Measurements from ENCODE around the gene SLC30A2. TPM values are rescaled to one million over a fixed set of nuclear protein-coding genes. Genes with fewer than 3 reads are reported as not detected.

The SLC30A2 gene
- total and polyA plus RNA-seq, 2 experiments from 2014 or later = 0.07 TPM; not detected in 1

- Histone ChIP-seq H2AFZ (no peak overlapping the region), H3F3A (replicated peaks; ENCODE audit: low read depth) (0 out of 2 replicates have a peak, but pooled peaks cover 5% of the 10 kb centered on the region), H3K9me2 (ENCODE audit: insufficient read depth) (no peaks in the 10 kb centered on the region), H3K79me2 (replicated peaks; ENCODE audit: insufficient read depth) (no peaks in the 10 kb centered on the region), H4K20me1 (replicated peaks; ENCODE audit: insufficient read depth) (no peaks in the 10 kb centered on the region), H3K36me3 (ENCODE audit: insufficient read depth) (no peaks in the 10 kb centered on the region), H3K4me3 (no peak overlapping the region), H3K27ac (ENCODE audit: low read depth) (no peak overlapping the region), H3K4me1 (ENCODE audit: insufficient read depth) (peaks cover 13% of the 10 kb centered on the region), H3K4me2 (no peak overlapping the region), H3K27me3 (ENCODE audit: insufficient read depth) (no peaks in the 10 kb centered on the region)
- Mint-ChIP-seq H3K9me3 (no peaks in the 10 kb centered on the region), H3K27me3 (ENCODE audit: insufficient read depth, low read depth, poor library complexity) (peaks cover 11% of the 10 kb centered on the region), H3K4me1 (peaks cover 28% of the 10 kb centered on the region), H3K4me3 (no peak overlapping the region), H3K36me3 (ENCODE audit: low read depth) (no peaks in the 10 kb centered on the region), H3K27ac (no peak overlapping the region)
- ATAC-seq (no peak), DNase-seq (ENCODE audit: low spot score) (no peak)
- TF ChIP-seq JUNB (IDR thresholded peaks at IDR 0.05; ENCODE audit: unreplicated experiment) (no peak), STAT1 (IDR thresholded peaks at IDR 0.05; ENCODE audit: unreplicated experiment) (no peak), REST (IDR thresholded peaks at IDR 0.05; ENCODE audit: unreplicated experiment) (no peak), CREB1 (CRISPR knock-in tag; IDR thresholded peaks at IDR 0.05; ENCODE audit: low read depth) (no peak), NANOG (IDR thresholded peaks at IDR 0.05; ENCODE audit: borderline replicate concordance) (no peak), ZNF331 (CRISPR knock-in tag; IDR thresholded peaks at IDR 0.05; ENCODE audit: low read depth) (no peak), ZNF114 (CRISPR knock-in tag; IDR thresholded peaks at IDR 0.05) (no peak), POLR2AphosphoS5 (IDR thresholded peaks at IDR 0.05; ENCODE audit: low read depth) (no peak), CTCF (conservative IDR thresholded peaks at IDR 0.05; ENCODE audit: low read depth in 2 of 2) (no peak), EZH2phosphoT487 (IDR thresholded peaks at IDR 0.05; ENCODE audit: unreplicated experiment) (no peak)
- TF ChIP-seq, protein P1, sequence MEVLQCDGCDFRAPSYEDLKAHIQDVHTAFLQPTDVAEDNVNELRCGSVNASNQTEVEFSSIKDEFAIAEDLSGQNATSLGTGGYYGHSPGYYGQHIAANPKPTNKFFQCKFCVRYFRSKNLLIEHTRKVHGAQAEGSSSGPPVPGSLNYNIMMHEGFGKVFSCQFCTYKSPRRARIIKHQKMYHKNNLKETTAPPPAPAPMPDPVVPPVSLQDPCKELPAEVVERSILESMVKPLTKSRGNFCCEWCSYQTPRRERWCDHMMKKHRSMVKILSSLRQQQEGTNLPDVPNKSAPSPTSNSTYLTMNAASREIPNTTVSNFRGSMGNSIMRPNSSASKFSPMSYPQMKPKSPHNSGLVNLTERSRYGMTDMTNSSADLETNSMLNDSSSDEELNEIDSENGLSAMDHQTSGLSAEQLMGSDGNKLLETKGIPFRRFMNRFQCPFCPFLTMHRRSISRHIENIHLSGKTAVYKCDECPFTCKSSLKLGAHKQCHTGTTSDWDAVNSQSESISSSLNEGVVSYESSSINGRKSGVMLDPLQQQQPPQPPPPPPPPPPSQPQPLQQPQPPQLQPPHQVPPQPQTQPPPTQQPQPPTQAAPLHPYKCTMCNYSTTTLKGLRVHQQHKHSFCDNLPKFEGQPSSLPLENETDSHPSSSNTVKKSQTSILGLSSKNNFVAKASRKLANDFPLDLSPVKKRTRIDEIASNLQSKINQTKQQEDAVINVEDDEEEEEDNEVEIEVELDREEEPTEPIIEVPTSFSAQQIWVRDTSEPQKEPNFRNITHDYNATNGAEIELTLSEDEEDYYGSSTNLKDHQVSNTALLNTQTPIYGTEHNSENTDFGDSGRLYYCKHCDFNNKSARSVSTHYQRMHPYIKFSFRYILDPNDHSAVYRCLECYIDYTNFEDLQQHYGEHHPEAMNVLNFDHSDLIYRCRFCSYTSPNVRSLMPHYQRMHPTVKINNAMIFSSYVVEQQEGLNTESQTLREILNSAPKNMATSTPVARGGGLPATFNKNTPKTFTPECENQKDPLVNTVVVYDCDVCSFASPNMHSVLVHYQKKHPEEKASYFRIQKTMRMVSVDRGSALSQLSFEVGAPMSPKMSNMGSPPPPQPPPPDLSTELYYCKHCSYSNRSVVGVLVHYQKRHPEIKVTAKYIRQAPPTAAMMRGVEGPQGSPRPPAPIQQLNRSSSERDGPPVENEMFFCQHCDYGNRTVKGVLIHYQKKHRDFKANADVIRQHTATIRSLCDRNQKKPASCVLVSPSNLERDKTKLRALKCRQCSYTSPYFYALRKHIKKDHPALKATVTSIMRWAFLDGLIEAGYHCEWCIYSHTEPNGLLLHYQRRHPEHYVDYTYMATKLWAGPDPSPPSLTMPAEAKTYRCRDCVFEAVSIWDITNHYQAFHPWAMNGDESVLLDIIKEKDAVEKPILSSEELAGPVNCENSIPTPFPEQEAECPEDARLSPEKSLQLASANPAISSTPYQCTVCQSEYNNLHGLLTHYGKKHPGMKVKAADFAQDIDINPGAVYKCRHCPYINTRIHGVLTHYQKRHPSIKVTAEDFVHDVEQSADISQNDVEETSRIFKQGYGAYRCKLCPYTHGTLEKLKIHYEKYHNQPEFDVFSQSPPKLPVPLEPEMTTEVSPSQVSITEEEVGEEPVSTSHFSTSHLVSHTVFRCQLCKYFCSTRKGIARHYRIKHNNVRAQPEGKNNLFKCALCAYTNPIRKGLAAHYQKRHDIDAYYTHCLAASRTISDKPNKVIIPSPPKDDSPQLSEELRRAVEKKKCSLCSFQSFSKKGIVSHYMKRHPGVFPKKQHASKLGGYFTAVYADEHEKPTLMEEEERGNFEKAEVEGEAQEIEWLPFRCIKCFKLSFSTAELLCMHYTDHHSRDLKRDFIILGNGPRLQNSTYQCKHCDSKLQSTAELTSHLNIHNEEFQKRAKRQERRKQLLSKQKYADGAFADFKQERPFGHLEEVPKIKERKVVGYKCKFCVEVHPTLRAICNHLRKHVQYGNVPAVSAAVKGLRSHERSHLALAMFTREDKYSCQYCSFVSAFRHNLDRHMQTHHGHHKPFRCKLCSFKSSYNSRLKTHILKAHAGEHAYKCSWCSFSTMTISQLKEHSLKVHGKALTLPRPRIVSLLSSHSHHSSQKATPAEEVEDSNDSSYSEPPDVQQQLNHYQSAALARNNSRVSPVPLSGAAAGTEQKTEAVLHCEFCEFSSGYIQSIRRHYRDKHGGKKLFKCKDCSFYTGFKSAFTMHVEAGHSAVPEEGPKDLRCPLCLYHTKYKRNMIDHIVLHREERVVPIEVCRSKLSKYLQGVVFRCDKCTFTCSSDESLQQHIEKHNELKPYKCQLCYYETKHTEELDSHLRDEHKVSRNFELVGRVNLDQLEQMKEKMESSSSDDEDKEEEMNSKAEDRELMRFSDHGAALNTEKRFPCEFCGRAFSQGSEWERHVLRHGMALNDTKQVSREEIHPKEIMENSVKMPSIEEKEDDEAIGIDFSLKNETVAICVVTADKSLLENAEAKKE (CRISPR knock-in tag; IDR thresholded peaks at IDR 0.05) = no peak
- TF ChIP-seq, protein P2, sequence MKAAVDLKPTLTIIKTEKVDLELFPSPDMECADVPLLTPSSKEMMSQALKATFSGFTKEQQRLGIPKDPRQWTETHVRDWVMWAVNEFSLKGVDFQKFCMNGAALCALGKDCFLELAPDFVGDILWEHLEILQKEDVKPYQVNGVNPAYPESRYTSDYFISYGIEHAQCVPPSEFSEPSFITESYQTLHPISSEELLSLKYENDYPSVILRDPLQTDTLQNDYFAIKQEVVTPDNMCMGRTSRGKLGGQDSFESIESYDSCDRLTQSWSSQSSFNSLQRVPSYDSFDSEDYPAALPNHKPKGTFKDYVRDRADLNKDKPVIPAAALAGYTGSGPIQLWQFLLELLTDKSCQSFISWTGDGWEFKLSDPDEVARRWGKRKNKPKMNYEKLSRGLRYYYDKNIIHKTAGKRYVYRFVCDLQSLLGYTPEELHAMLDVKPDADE (IDR thresholded peaks at IDR 0.05) = no peak
Observed at GRCh38 chr1:26012864-26013263, 33.1 kb downstream of the SLC30A2 start.
